HuH-7 (cell line): ENCODE measurements around the gene EIF4A2.
A peak's percentile ranks its signal among the peaks of the same experiment; 100 is the strongest.

Source experiments
- DNase-seq: peaks from one replicate; pipeline ENCODE4 v3.0.0; 2011; ENCODE audit warnings: low spot score

EIF4A2 gene

GRCh38 chr3:186783058-186783730 is at the start of gene EIF4A2:
TSS of gene EIF4A2 (plus strand) at chr3:186783577. CDS start at chr3:186783611, 34 bp downstream.
- DNase-seq, result peak; percentile 90

GRCh38 chr3:186742618-186743380 is 40.6 kb upstream of the EIF4A2 start:
- DNase-seq, result no peak

GRCh38 chr3:186743666-186744065 is 39.7 kb upstream of the EIF4A2 start:
- DNase-seq, result no peak

- peak; percentile 71 for DNase-seq
These were observed 37.4 kb upstream of the EIF4A2 start for GRCh38 chr3:186746008-186746407.

- no peak for DNase-seq
These were observed 33.1 kb upstream of the EIF4A2 start for GRCh38 chr3:186750316-186750715.

GRCh38 chr3:186751480-186751879 is 31.9 kb upstream of the EIF4A2 start:
- DNase-seq, result no peak

- DNase-seq, result no peak
These were observed 29.4 kb upstream of the EIF4A2 start for GRCh38 chr3:186754006-186754405.

- DNase-seq, result no peak
These were observed 28.5 kb upstream of the EIF4A2 start for GRCh38 chr3:186754871-186755270.

- DNase-seq, result no peak
These were observed 26.2 kb upstream of the EIF4A2 start for GRCh38 chr3:186757214-186757613.

- DNase-seq, result no peak
These were observed 25.6 kb upstream of the EIF4A2 start for GRCh38 chr3:186757686-186758220.

GRCh38 chr3:186759231-186759930 is 24.0 kb upstream of the EIF4A2 start:
- DNase-seq, result no peak

GRCh38 chr3:186760141-186760833 is 23.1 kb upstream of the EIF4A2 start:
- no peak for DNase-seq

GRCh38 chr3:186760897-186761447 is 22.4 kb upstream of the EIF4A2 start:
- no peak for DNase-seq

- no peak for DNase-seq
These were observed 11.1 kb upstream of the EIF4A2 start for GRCh38 chr3:186772281-186772694.

GRCh38 chr3:186772701-186773417 is 10.5 kb upstream of the EIF4A2 start:
- DNase-seq, result no peak

GRCh38 chr3:186775999-186776398 is 7.4 kb upstream of the EIF4A2 start:
- DNase-seq, result no peak

- no peak for DNase-seq
These were observed 4.2 kb upstream of the EIF4A2 start for GRCh38 chr3:186779204-186779603.

GRCh38 chr3:186782542-186783057 is 777 bp upstream of the EIF4A2 start:
- DNase-seq, result no peak

- DNase-seq, result peak; percentile 42
These were observed 546 bp downstream of the EIF4A2 start for GRCh38 chr3:186783731-186784515.
